ENCODE results near the gene AMN. TPM values are rescaled to one million over a fixed set of nuclear protein-coding genes. Genes with fewer than 3 reads are reported as not detected.

AMN gene
- total RNA-seq, 1 donor from 2014 or later: 0.23 TPM

Other genes with a start within 250 kb of the AMN start
- gene TRAF3, start 145.2 kb upstream of the AMN start, total RNA-seq: 27.3 and 28.5 TPM in 2 replicates
- gene CDC42BPB, start 134.9 kb downstream of the AMN start, total RNA-seq: 130 and 191 TPM in 2 replicates
- gene LBHD2, start 161.5 kb downstream of the AMN start, total RNA-seq: not detected in 2 replicates
- gene EXOC3L4, start 172.1 kb downstream of the AMN start, total RNA-seq: not detected in 2 replicates
- gene TNFAIP2, start 200.8 kb downstream of the AMN start, total RNA-seq: 59.6 and 136 TPM in 2 replicates